A673 (cell line): Measurements from ENCODE around the gene PLXNA3. TPM values are rescaled to one million over a fixed set of nuclear protein-coding genes. Genes with fewer than 3 reads are reported as not detected.

ENCODE experiments used
- BruUV-seq: library from RNA; stranded (reverse); fragments of 400-500 nt; replicated peaks from 2 replicates; lab custom pipeline; 2021; lab: Mats Ljungman, UMichigan
- CTCF ChIA-PET: fragments of 300-600 bp; sonication (Branson Sonifier 250); formaldehyde crosslinking; loops from one replicate; lab custom pipeline; 2022; ENCODE audit warnings: antibody characterized with exemption; lab: Charles Lee
- POLR2A ChIA-PET: fragments of 300-600 bp; sonication (Branson Sonifier 250); formaldehyde crosslinking; loops from one replicate; lab custom pipeline; 2022; ENCODE audit warnings: antibody characterized with exemption; ENCODE audit not compliant: low non-redundant PET; lab: Charles Lee
- DNase-seq: peaks from one replicate; pipeline ENCODE4 v3.0.0-alpha.2; 2015; ENCODE audit warnings: low spot score
- H3K27ac ChIP-seq: fragments of 200-600 bp; sonication (generic); 2 replicates; pipeline ENCODE4 v1.5.1; 2016; ENCODE audit warnings: mixed run types, low read depth, mild to moderate bottlenecking, mixed read lengths, antibody characterized with exemption, low read length; ENCODE audit not compliant: poor library complexity, severe bottlenecking
- H3K27me3 ChIP-seq: fragments of 200-600 bp; sonication (generic); replicated peaks from 2 replicates; pipeline ENCODE4 v1.6.1; 2017; ENCODE audit warnings: mixed run types, low read depth, mild to moderate bottlenecking, mixed read lengths, antibody characterized with exemption, low read length; ENCODE audit not compliant: insufficient read depth, poor library complexity
- H3K36me3 ChIP-seq: fragments of 200-600 bp; sonication (generic); 2 replicates; pipeline ENCODE4 v1.6.1; 2016; ENCODE audit warnings: mixed run types, mild to moderate bottlenecking, mixed read lengths, antibody characterized with exemption, low read length; ENCODE audit not compliant: insufficient read depth, poor library complexity, severe bottlenecking
- H3K4me1 ChIP-seq: fragments of 200-600 bp; sonication (generic); 2 replicates; pipeline ENCODE4 v1.6.1; 2017; ENCODE audit warnings: mixed run types, mild to moderate bottlenecking, mixed read lengths, antibody characterized with exemption, low read length; ENCODE audit not compliant: insufficient read depth, poor library complexity, severe bottlenecking
- H3K4me3 ChIP-seq: fragments of 200-600 bp; sonication (generic); 2 replicates; pipeline ENCODE4 v1.5.1; 2016; ENCODE audit warnings: low read depth, mixed run types, mild to moderate bottlenecking, mixed read lengths, low read length; ENCODE audit not compliant: poor library complexity, severe bottlenecking
- H3K9me3 ChIP-seq: fragments of 200-600 bp; sonication (generic); 2 replicates; pipeline ENCODE4 v1.6.1; 2016; ENCODE audit warnings: mixed run types, low read depth, mild to moderate bottlenecking, mixed read lengths, antibody characterized with exemption, low read length; ENCODE audit not compliant: poor library complexity, severe bottlenecking
- CTCF ChIP-seq: fragments of 300-800, 200-600 bp; sonication (generic); conservative IDR thresholded peaks from 2 replicates; pipeline ENCODE4 v1.5.1; 2017; ENCODE audit warnings: low read depth, mild to moderate bottlenecking, antibody characterized with exemption, low read length, moderate library complexity, mixed read lengths
- EZH2 ChIP-seq: fragments of 200-600 bp; sonication (generic); IDR thresholded peaks from 2 replicates; pipeline ENCODE4 v1.6.1; 2017; ENCODE audit warnings: borderline replicate concordance, low read depth, mild to moderate bottlenecking, mixed read lengths, antibody characterized with exemption, low read length; ENCODE audit not compliant: poor library complexity, severe bottlenecking
- intact Hi-C: fragments of 100-400 bp; cut with micrococcal nuclease; formaldehyde crosslinking; loops from one replicate; pipeline ENCODE4 v1.10.0; 2022; ENCODE audit not compliant: unreplicated experiment
- total RNA-seq: library from RNA; stranded (reverse); gene quantifications from 2 replicates; pipeline ENCODE4 v1.2.3, GENCODE V29; 2021

Gene PLXNA3
- total RNA-seq, 1 experiment from 2014 or later = 54.6 TPM

GRCh38 chrX:154484255-154485149 lies 26.4 kb downstream of the PLXNA3 start:
- H3K27me3 ChIP-seq = no peaks in the 10 kb centered on the region
- H3K36me3 ChIP-seq = peaks cover 11% of the 10 kb centered on the region
- no peak overlapping the region for H3K4me3 ChIP-seq
- ChIA-PET CTCF (no interaction called here), POLR2A (no interaction called here)
- no peaks in the 10 kb centered on the region for H3K9me3 ChIP-seq
- H3K27ac ChIP-seq = no peak overlapping the region
- TF ChIP-seq EZH2 = no peak
- TF ChIP-seq CTCF = no peak
- intact Hi-C loops = no loop called here
- DNase-seq = no peak
- peaks cover 5% of the 10 kb centered on the region for H3K4me1 ChIP-seq
- no TSS peak for BruUV-seq

GRCh38 chrX:154485150-154486051 lies 27.3 kb downstream of the PLXNA3 start:
- DNase-seq = no peak
- TF ChIP-seq EZH2 (no peak), CTCF (no peak)
- BruUV-seq = no TSS peak
- intact Hi-C loops = no loop called here
- Histone ChIP-seq H3K9me3 (no peaks in the 10 kb centered on the region), H3K4me3 (peak overlapping the region; percentile 58), H3K27ac (peak overlapping the region; percentile 72), H3K36me3 (peaks cover 11% of the 10 kb centered on the region), H3K4me1 (peaks cover 5% of the 10 kb centered on the region), H3K27me3 (no peaks in the 10 kb centered on the region)
- ChIA-PET CTCF (no interaction called here), POLR2A (no interaction called here)

DNA sequence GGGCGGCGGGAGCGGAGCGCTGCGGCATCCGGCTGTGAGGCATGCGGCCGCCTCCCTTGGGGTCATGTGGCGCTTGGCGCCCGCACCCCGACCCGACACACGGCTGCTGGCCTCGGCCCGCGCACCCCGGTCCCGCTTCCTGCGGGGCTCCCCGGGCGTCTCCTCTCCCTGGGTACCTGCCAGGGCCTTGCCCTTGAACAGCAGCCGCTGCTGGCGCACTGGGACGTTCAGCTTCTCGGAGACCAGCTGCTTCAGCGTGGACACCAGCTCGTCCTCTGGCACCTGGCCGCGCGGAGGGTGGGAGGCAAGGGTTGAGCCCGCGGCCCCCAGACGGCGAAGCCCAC lies 27.9 kb downstream of the PLXNA3 start:
- CTCF ChIA-PET = no interaction called here
- Histone ChIP-seq H3K36me3 (peaks cover 11% of the 10 kb centered on the region), H3K27ac (peak overlapping the region; percentile 72), H3K27me3 (no peaks in the 10 kb centered on the region), H3K9me3 (no peaks in the 10 kb centered on the region), H3K4me1 (peaks cover 5% of the 10 kb centered on the region), H3K4me3 (peak overlapping the region; percentile 58)
- TF ChIP-seq CTCF (no peak), EZH2 (no peak)
- POLR2A ChIA-PET = no interaction called here
- BruUV-seq = no TSS peak
- intact Hi-C loops = no loop called here
- no peak for DNase-seq
